ENCODE measurements around the gene PSMG1.
"Not testable (repeated sequence)": the region's sequence is repeated elsewhere in the genome, so short reads cannot be mapped to it uniquely, and the experiment has no call there.

The PSMG1 gene

GRCh38 chr21:39183272-39184049, at the start of gene PSMG1:
PSMG1 (minus strand) TSS chr21:39183451; CDS start chr21:39183385, 66 bp downstream.
- peak; percentile 97 for DNase-seq

- no peak for DNase-seq
These were observed 49.6 kb upstream of the PSMG1 start for GRCh38 chr21:39232861-39233291.

- no peak for DNase-seq
These were observed 41.7 kb upstream of the PSMG1 start for GRCh38 chr21:39224930-39225329.

- DNase-seq: no peak
These were observed 38.8 kb upstream of the PSMG1 start for GRCh38 chr21:39221997-39222486.

GRCh38 chr21:39221282-39221996, 38.2 kb upstream of the PSMG1 start:
- no peak for DNase-seq

- DNase-seq: not testable (repeated sequence)
These were observed 37.6 kb upstream of the PSMG1 start for GRCh38 chr21:39220875-39221274.

- DNase-seq: no peak
These were observed 36.9 kb upstream of the PSMG1 start for GRCh38 chr21:39220150-39220549.

GRCh38 chr21:39218082-39218409, 34.8 kb upstream of the PSMG1 start:
- no peak for DNase-seq

GRCh38 chr21:39217356-39218081, 34.3 kb upstream of the PSMG1 start:
- DNase-seq: no peak

GRCh38 chr21:39216290-39216689, 33.0 kb upstream of the PSMG1 start:
- no peak for DNase-seq

- DNase-seq: no peak
These were observed 31.8 kb upstream of the PSMG1 start for GRCh38 chr21:39215078-39215477.

GRCh38 chr21:39209334-39209688, 26.1 kb upstream of the PSMG1 start:
- DNase-seq: no peak

GRCh38 chr21:39208624-39209333, 25.5 kb upstream of the PSMG1 start:
- DNase-seq: no peak

- DNase-seq: no peak
These were observed 20.9 kb upstream of the PSMG1 start for GRCh38 chr21:39204134-39204533.

- no peak for DNase-seq
These were observed 15.5 kb upstream of the PSMG1 start for GRCh38 chr21:39198800-39199199.

- DNase-seq: no peak
These were observed 14.4 kb upstream of the PSMG1 start for GRCh38 chr21:39197448-39198233.

- no peak for DNase-seq
These were observed 13.6 kb upstream of the PSMG1 start for GRCh38 chr21:39196838-39197237.

GRCh38 chr21:39196310-39196709, 13.1 kb upstream of the PSMG1 start:
- no peak for DNase-seq

- DNase-seq: no peak
These were observed 10.1 kb upstream of the PSMG1 start for GRCh38 chr21:39193380-39193779.

- DNase-seq: no peak
These were observed 6.8 kb upstream of the PSMG1 start for GRCh38 chr21:39189857-39190604.

- no peak for DNase-seq
These were observed 5.4 kb upstream of the PSMG1 start for GRCh38 chr21:39188521-39189139.

Measured in activated T-cell treated with anti-CD3 and anti-CD28 coated beads, Interleukin-2, amount 50 U/mL, for 1 hour (primary cell).